WI38 (cell line): ENCODE results near the gene PPIC.

ENCODE experiments used
- H3K4me3 ChIP-seq: 2 replicates; pipeline ENCODE4 v1.5.1; 2011; ENCODE audit warnings: low read depth, mild to moderate bottlenecking, control low read depth, low read length
- CTCF ChIP-seq: IDR thresholded peaks from 2 replicates; pipeline ENCODE4 v1.5.1; 2012; ENCODE audit warnings: low read depth, mild to moderate bottlenecking, control low read depth, low read length

PPIC gene

GRCh38 chr5:122996091-122996490 is 40.4 kb downstream of the PPIC start:
- no peak for TF ChIP-seq CTCF
- no peak overlapping the region for H3K4me3 ChIP-seq

GRCh38 chr5:122985954-122986721 is 50.4 kb downstream of the PPIC start:
- TF ChIP-seq CTCF = no peak
- H3K4me3 ChIP-seq = no peak overlapping the region

- no peak for TF ChIP-seq CTCF
- no peak overlapping the region for H3K4me3 ChIP-seq
These were observed 51.4 kb downstream of the PPIC start for GRCh38 chr5:122985006-122985700.

GRCh38 chr5:122984425-122984824 is 52.1 kb downstream of the PPIC start:
- TF ChIP-seq CTCF = no peak
- H3K4me3 ChIP-seq = no peak overlapping the region

GRCh38 chr5:122982376-122982775 is 54.1 kb downstream of the PPIC start:
- TF ChIP-seq CTCF = no peak
- no peak overlapping the region for H3K4me3 ChIP-seq

GRCh38 chr5:122981846-122982245 is 54.7 kb downstream of the PPIC start:
- no peak for TF ChIP-seq CTCF
- no peak overlapping the region for H3K4me3 ChIP-seq

GRCh38 chr5:122978644-122979297 is 57.8 kb downstream of the PPIC start:
- TF ChIP-seq CTCF = no peak
- H3K4me3 ChIP-seq = no peak overlapping the region
